Pons (tissue), 1 donor: ENCODE measurements around the gene TSC22D2.
"Not testable (repeated sequence)": the region's sequence is repeated elsewhere in the genome, so short reads cannot be mapped to it uniquely, and the experiment has no call there.

Experiments used
- DNase-seq: peaks from one replicate; pipeline ENCODE4 v3.0.0-alpha.2; 2016; ENCODE audit warnings: low spot score

TSC22D2 gene

GRCh38 chr3:150449169-150449721 is 41.1 kb downstream of the TSC22D2 start:
- no peak for DNase-seq

GRCh38 chr3:150450916-150451315 is 42.8 kb downstream of the TSC22D2 start:
- no peak for DNase-seq

- DNase-seq = peak; percentile 14
Observed at GRCh38 chr3:150451329-150452048, 43.4 kb downstream of the TSC22D2 start.

GRCh38 chr3:150453353-150453752 is 45.3 kb downstream of the TSC22D2 start:
- DNase-seq = no peak

GRCh38 chr3:150454085-150454484 is 46.0 kb downstream of the TSC22D2 start:
- DNase-seq = no peak

DNA sequence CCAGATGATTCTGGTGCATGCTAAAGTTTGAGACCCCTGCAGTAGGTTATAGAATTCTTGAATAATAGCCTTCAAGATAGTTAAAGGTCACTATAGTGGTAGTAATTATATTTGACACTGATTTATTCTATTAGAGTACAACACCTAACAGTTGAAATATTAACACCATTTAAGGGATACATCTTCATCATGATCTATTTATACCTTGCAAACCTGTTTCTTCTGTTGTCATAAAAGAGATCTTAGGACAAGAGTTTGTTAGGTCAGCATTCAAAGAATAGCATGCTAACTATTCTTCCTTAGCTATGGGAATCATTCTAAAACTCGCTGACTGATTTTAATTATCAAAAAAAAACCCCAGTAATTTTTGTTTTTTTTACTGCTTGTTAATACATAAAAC is 46.5 kb downstream of the TSC22D2 start:
- no peak for DNase-seq

DNA sequence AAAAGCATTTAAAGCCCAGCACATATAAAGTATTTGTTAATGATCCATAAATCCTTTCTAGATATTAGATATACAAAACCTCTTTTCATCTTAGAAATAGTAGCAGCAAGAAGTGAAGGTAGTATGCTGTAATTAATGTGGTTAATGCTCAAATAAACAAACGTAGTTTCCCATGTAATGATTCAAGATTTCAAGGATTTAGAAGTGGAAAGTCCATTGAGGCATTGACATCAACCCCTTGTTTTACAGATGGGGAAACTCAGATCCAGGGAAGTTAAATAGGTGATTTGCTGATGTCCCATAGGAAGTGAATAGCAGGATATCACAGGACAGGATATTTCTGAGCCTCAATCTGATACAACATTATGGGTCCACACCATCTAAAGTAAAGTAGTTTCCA is 47.2 kb downstream of the TSC22D2 start:
- no peak for DNase-seq

DNA sequence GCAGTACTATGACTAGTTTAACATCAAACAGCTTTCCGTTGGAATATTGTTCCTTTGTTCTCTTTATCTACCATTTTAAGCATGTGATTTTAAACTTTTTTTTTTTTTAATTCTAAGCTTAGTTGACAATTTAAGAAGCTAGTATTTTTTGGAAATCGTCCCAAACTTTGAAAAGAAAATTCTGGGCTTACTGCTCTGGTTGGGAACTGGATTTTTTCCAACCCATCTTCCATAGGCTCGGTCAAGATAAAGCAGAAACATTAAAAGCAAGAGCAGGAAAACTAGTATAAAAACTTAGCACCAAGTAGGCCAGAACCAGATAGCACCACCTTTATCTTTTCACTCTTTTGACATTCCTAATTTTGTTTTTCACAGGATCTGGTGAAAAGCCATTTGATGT is 49.9 kb downstream of the TSC22D2 start:
- no peak for DNase-seq

DNA sequence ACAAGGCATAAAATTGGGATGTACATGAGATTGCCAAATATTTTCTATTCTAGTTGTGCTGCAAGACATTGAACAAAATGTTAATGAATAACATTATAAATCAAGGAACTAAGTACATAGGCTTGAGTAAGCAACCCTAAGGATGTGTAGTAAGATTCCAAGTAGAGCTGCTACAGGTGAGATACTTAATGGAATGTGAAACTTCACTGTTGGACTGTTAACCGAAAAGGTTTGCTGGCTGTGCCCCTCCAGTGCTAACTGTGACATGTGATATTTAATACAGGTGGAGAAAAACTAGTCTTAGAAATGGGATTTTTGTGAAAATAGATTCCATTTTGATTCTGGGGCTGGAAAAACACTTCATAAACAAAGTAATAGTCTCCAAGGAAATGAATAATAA is 52.4 kb downstream of the TSC22D2 start:
- DNase-seq = no peak

DNA sequence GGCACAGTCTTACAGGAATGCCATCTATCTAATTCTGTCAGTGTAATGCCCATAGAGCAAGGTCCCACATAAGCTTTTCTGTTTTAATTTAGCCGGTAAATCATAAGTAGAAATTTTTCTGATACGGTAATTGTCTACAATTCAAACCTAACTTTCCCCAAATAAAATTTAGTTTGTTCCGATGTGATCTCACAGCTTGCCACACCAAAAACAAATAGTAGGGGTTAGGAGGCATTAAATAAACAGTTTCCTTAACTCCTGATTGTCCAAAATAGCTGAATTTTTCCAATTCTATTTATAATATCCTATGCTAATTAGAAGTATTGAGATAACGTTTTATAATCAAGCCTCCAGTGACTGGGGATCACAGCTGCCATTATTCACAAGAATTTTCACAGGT is 53.3 kb downstream of the TSC22D2 start:
- no peak for DNase-seq

- DNase-seq = no peak
Observed at GRCh38 chr3:150462108-150462507, 54.0 kb downstream of the TSC22D2 start.

GRCh38 chr3:150464684-150465083 is 56.6 kb downstream of the TSC22D2 start:
- DNase-seq = no peak

- DNase-seq = no peak
Observed at GRCh38 chr3:150467381-150467780, 59.3 kb downstream of the TSC22D2 start.

- peak; percentile 11 for DNase-seq
Observed at GRCh38 chr3:150469031-150469930, 61.2 kb downstream of the TSC22D2 start.

- no peak for DNase-seq
Observed at GRCh38 chr3:150469931-150470740, 62.0 kb downstream of the TSC22D2 start.

GRCh38 chr3:150472421-150472820 is 64.3 kb downstream of the TSC22D2 start:
- no peak for DNase-seq

GRCh38 chr3:150473161-150473560 is 65.1 kb downstream of the TSC22D2 start:
- not testable (repeated sequence) for DNase-seq

DNA sequence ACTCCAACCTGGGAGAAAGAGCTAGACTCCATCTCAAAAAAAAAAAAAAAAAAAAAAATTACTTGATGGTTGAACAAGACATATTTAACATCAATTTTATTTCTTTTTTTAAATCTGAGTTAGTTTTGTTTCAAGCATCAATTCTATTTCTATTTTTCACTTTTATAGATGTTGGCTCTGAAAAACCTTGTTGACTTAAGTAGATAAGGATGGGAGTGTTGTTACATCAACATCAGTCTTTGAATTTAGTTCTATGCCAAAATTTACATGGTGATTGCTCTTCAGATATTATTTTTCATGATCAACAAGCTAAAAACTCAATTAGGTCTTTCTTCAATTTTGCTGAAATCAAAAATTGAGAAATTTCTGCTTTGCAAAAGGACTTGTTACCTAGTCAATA is 71.3 kb downstream of the TSC22D2 start:
- DNase-seq = no peak

- DNase-seq = no peak
Observed at GRCh38 chr3:150480877-150481276, 72.8 kb downstream of the TSC22D2 start.

DNA sequence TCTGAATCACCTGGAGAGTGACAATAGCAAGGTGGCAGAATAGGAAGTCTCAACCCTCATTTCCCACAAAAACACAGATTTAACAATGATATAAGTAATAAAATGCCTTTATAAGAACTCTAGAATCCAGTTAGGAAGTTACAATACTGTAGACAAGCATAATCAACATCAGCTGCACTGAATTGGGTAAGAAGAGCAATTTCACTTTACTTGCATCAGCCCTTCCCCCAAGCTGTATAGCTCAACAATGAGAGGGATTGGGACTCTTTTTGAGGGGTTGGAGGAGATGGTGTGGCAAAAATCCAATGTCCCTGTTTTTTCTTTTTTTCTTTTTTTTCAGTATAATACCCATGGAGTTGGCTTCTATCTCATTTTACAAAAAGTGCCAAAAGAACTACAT is 75.1 kb downstream of the TSC22D2 start:
- DNase-seq = no peak

DNA sequence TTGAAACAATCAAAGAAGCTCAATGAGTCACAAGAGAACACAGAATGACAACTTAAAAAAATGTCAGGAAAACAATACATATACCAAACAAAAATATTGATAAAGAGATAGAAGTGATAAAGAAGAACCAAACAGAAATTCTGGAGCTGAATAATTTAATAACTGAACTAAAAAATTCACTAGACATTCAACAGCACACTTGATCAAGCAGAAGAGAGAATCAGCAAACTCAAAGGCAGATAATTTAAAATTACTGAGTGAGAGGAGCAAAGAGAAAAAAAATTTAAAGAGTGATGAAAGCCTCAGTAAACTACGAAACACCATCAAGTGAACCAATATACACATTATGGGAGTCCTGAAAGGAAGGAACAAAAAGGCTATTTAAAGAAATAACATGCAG is 76.3 kb downstream of the TSC22D2 start:
- no peak for DNase-seq

DNA sequence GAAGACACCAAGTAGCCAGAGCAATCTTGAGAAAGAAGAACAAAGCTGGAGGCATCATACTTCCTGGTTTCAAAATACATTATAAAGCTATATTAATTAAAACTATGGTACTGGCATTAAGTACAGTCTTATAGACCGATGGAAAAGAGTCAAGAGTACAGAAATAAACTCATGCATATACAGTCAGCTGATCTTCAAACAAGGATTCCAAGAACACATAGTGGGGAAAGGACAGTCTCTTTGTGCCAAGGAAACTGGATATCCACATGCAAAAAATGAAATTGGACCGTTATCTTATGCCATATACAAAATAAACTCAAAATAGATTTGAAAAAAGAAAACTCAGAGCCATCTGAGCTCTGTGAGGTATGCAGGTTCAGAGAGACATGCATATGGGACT is 80.8 kb downstream of the TSC22D2 start:
- no peak for DNase-seq
